DND-41 (cell line): ENCODE measurements around the gene MX2.
A peak's percentile ranks its signal among the peaks of the same experiment; 100 is the strongest.

Experiments
- ATAC-seq: fragments of 200-7000 bp; cut with Tn5 transposase; 3 replicates; pipeline ENCODE4 v1.9.1; 2021; ENCODE audit warnings: low read depth; ENCODE audit not compliant: insufficient read depth
- DNase-seq: peaks from one replicate; pipeline ENCODE4 v3.0.0-alpha.2; 2020
- H2AFZ ChIP-seq: 2 replicates; pipeline ENCODE4 v1.6.0; 2012; ENCODE audit warnings: low read depth, low read length
- H3K27ac ChIP-seq: 2 replicates; pipeline ENCODE4 v1.5.1; 2012; ENCODE audit warnings: low read length, inconsistent platforms
- H3K27me3 ChIP-seq: fragments of 200-600 bp; sonication (generic); 2 replicates; pipeline ENCODE4 v1.6.0; 2012; ENCODE audit warnings: low read length, mild to moderate bottlenecking, inconsistent platforms; ENCODE audit not compliant: insufficient read depth, poor library complexity
- H3K36me3 ChIP-seq: 2 replicates; pipeline ENCODE4 v1.5.1; 2012; ENCODE audit warnings: low read length, inconsistent platforms; ENCODE audit not compliant: insufficient read depth
- H3K4me1 ChIP-seq: 2 replicates; pipeline ENCODE4 v1.5.1; 2012; ENCODE audit warnings: mild to moderate bottlenecking, low read length; ENCODE audit not compliant: insufficient read depth
- H3K4me2 ChIP-seq: 2 replicates; pipeline ENCODE4 v1.6.0; 2012; ENCODE audit warnings: mild to moderate bottlenecking, moderate library complexity, low read length, inconsistent platforms; ENCODE audit not compliant: insufficient read depth
- H3K4me3 ChIP-seq, 2 experiments: fragments of 200-600 bp in 1 of 2; shearing (Covaris generic) in 1 of 2; 2 replicates each; pipeline ENCODE4 v1.5.1; 2012 to 2016; ENCODE audit warnings: inconsistent platforms in 2 of 2, low read length in 2 of 2, mild to moderate bottlenecking in 2 of 2, low read depth in 1 of 2, moderate library complexity in 1 of 2
- H3K79me2 ChIP-seq: 2 replicates; pipeline ENCODE4 v1.6.0; 2012; ENCODE audit warnings: low read length, inconsistent platforms; ENCODE audit not compliant: insufficient read depth
- H3K9ac ChIP-seq: 2 replicates; pipeline ENCODE4 v1.6.0; 2012; ENCODE audit warnings: low read depth, mild to moderate bottlenecking, inconsistent platforms, low read length, moderate library complexity
- H3K9me3 ChIP-seq: 2 replicates; pipeline ENCODE4 v1.5.1; 2012; ENCODE audit warnings: low read length, moderate library complexity, mild to moderate bottlenecking, inconsistent platforms; ENCODE audit not compliant: insufficient read depth, severe bottlenecking
- H4K20me1 ChIP-seq: 2 replicates; pipeline ENCODE4 v1.6.0; 2012; ENCODE audit warnings: low read length; ENCODE audit not compliant: insufficient read depth
- EZH2 ChIP-seq: IDR thresholded peaks from 3 replicates; pipeline ENCODE4 v1.6.1; 2012; ENCODE audit warnings: borderline replicate concordance, low read depth, mild to moderate bottlenecking, moderate library complexity, low read length, inconsistent platforms; ENCODE audit not compliant: severe bottlenecking
- TF ChIP-seq, protein P1 (sequence below): IDR thresholded peaks from 2 replicates; pipeline ENCODE4 v1.5.1; 2012; ENCODE audit warnings: borderline replicate concordance, low read length, moderate library complexity, mild to moderate bottlenecking; ENCODE audit not compliant: poor library complexity, severe bottlenecking; ENCODE audit errors: extremely low read depth

Gene MX2

GRCh38 chr21:41367945-41368734 is 6.3 kb downstream of the MX2 start:
- H3K9ac ChIP-seq = no peak overlapping the region
- peak overlapping the region; percentile 85; the same call in 1 of the 2 replicates for H3K27ac ChIP-seq
- H2AFZ ChIP-seq = no peak overlapping the region
- TF ChIP-seq, protein P1, sequence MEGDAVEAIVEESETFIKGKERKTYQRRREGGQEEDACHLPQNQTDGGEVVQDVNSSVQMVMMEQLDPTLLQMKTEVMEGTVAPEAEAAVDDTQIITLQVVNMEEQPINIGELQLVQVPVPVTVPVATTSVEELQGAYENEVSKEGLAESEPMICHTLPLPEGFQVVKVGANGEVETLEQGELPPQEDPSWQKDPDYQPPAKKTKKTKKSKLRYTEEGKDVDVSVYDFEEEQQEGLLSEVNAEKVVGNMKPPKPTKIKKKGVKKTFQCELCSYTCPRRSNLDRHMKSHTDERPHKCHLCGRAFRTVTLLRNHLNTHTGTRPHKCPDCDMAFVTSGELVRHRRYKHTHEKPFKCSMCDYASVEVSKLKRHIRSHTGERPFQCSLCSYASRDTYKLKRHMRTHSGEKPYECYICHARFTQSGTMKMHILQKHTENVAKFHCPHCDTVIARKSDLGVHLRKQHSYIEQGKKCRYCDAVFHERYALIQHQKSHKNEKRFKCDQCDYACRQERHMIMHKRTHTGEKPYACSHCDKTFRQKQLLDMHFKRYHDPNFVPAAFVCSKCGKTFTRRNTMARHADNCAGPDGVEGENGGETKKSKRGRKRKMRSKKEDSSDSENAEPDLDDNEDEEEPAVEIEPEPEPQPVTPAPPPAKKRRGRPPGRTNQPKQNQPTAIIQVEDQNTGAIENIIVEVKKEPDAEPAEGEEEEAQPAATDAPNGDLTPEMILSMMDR = no peak
- TF ChIP-seq EZH2 = no peak
- H3K9me3 ChIP-seq = no peaks in the 10 kb centered on the region
- no peaks in the 10 kb centered on the region for H4K20me1 ChIP-seq
- DNase-seq (no peak), ATAC-seq (no peak)
- peaks cover 33% of the 10 kb centered on the region for H3K79me2 ChIP-seq
- H3K4me3 ChIP-seq = no peak overlapping the region
- H3K4me1 ChIP-seq = peaks cover 61% of the 10 kb centered on the region
- H3K4me2 ChIP-seq = 0 out of 2 replicates have a peak overlapping the region, but pooled peaks have one; percentile 82
- no peaks in the 10 kb centered on the region for H3K27me3 ChIP-seq
- no peaks in the 10 kb centered on the region for H3K36me3 ChIP-seq

GRCh38 chr21:41368735-41369104 is 6.9 kb downstream of the MX2 start:
- DNase-seq = no peak
- no peak for ATAC-seq
- Histone ChIP-seq H3K4me1 (peaks cover 61% of the 10 kb centered on the region), H3K36me3 (peaks cover under 1% of the 10 kb centered on the region), H3K9me3 (no peaks in the 10 kb centered on the region), H3K79me2 (peaks cover 39% of the 10 kb centered on the region), H3K27me3 (no peaks in the 10 kb centered on the region), H3K9ac (peak overlapping the region; percentile 72), H3K4me2 (peak overlapping the region; percentile 82), H3K27ac (peak overlapping the region; percentile 85), H2AFZ (peak overlapping the region; percentile 83), H3K4me3 (peak overlapping the region in 1 of 2 experiments; percentile 77; a peak in 2 of 4 replicates), H4K20me1 (0 out of 2 replicates have a peak, but pooled peaks cover 3% of the 10 kb centered on the region)
- no peak for TF ChIP-seq EZH2
- TF ChIP-seq, protein P1 = no peak

GRCh38 chr21:41369105-41369919 is 7.5 kb downstream of the MX2 start:
- Histone ChIP-seq H3K4me2 (peak overlapping the region; percentile 82), H3K79me2 (peaks cover 45% of the 10 kb centered on the region), H3K4me1 (peaks cover 61% of the 10 kb centered on the region), H3K9ac (peak overlapping the region; percentile 72), H3K27me3 (no peaks in the 10 kb centered on the region), H3K4me3 (peak overlapping the region; percentile 44 to 77), H3K27ac (peak overlapping the region; percentile 85), H2AFZ (peak overlapping the region; percentile 83), H3K36me3 (peaks cover 6% of the 10 kb centered on the region), H4K20me1 (peaks cover 9% of the 10 kb centered on the region; the same call in 1 of the 2 replicates), H3K9me3 (no peaks in the 10 kb centered on the region)
- TF ChIP-seq, protein P1 = peak; percentile 35
- no peak for TF ChIP-seq EZH2
- DNase-seq (peak; percentile 66), ATAC-seq (peak; percentile 64)
